HCT116 (cell line): ENCODE results near the gene C11orf42. TPM values are rescaled to one million over a fixed set of nuclear protein-coding genes. Genes with fewer than 3 reads are reported as not detected.

ENCODE experiments used
- ATAC-seq: fragments of 200-7000 bp; cut with Tn5 transposase; 2 replicates; pipeline ENCODE4 v1.9.1; 2020; ENCODE audit warnings: mild to moderate bottlenecking, moderate library complexity
- BruUV-seq: library from RNA; stranded (reverse); fragments of 400-500 nt; replicated peaks from 2 replicates; lab custom pipeline; 2021; lab: Mats Ljungman, UMichigan
- CTCF ChIA-PET: fragments of 300-600 bp; sonication (Branson Sonifier 250); formaldehyde crosslinking; loops from one replicate; lab custom pipeline; 2021; ENCODE audit warnings: antibody characterized with exemption; lab: Charles Lee
- POLR2A ChIA-PET: fragments of 300-600, 350-600 bp; sonication (Branson Sonifier 250); formaldehyde crosslinking; loops from one replicate; lab custom pipeline; 2021; ENCODE audit warnings: antibody characterized with exemption; lab: Charles Lee
- RAD21 ChIA-PET, 2 experiments: fragments of 300-600 bp; sonication (Branson Sonifier 250); formaldehyde crosslinking; loops; one replicate each; lab custom pipeline; 2023; ENCODE audit warnings: low total read pairs in 2 of 2; ENCODE audit not compliant: uncharacterized antibody in 2 of 2, unreplicated experiment in 2 of 2, low non-redundant PET in 1 of 2; lab: Charles Lee
- DNase-seq: peaks from one replicate; pipeline ENCODE4 v3.0.0-alpha.2; 2010; ENCODE audit warnings: low read depth, low spot score
- H2AFZ ChIP-seq: fragments of 200-600 bp; shearing (Covaris generic), sonication (generic); 2 replicates; pipeline ENCODE4 v1.6.1; 2017; ENCODE audit warnings: low read depth, mixed run types, mixed read lengths, antibody characterized with exemption, low read length; ENCODE audit not compliant: poor library complexity, severe bottlenecking
- H3K27ac ChIP-seq: 2 replicates; pipeline ENCODE4 v1.5.1; 2012; ENCODE audit warnings: low read depth, low read length
- H3K27me3 ChIP-seq: fragments of 200-600 bp; sonication (generic); 2 replicates; pipeline ENCODE4 v1.6.1; 2016; ENCODE audit warnings: mixed run types, low read length, mixed read lengths; ENCODE audit not compliant: insufficient read depth
- H3K36me3 ChIP-seq, 2 experiments: fragments of 200-500 bp in 1 of 2; fragments of 200-600 bp in 1 of 2; sonication (Bioruptor generic) in 1 of 2; sonication (generic) in 1 of 2; 2 replicates each; pipeline versions ENCODE4 v1.5.1 to v1.6.1; 2014 to 2016; ENCODE audit warnings: low read length in 2 of 2, inconsistent platforms in 1 of 2, mixed read lengths in 1 of 2, mixed run types in 1 of 2; ENCODE audit not compliant: insufficient read depth in 2 of 2, control insufficient read depth in 1 of 2
- H3K4me1 ChIP-seq, 2 experiments: fragments of 200-600 bp in 1 of 2; sonication (generic) in 1 of 2; 2 replicates each; pipeline versions ENCODE4 v1.5.1 to v1.6.1; 2012 to 2017; ENCODE audit warnings: low read length in 2 of 2, inconsistent platforms in 1 of 2, mild to moderate bottlenecking in 1 of 2, mixed read lengths in 1 of 2, mixed run types in 1 of 2, moderate library complexity in 1 of 2; ENCODE audit not compliant: insufficient read depth in 2 of 2, control insufficient read depth in 1 of 2
- H3K4me2 ChIP-seq: fragments of 200-600 bp; sonication (generic); 2 replicates; pipeline ENCODE4 v1.6.1; 2017; ENCODE audit warnings: mixed run types, low read length, mixed read lengths
- H3K4me3 ChIP-seq, 2 experiments: fragments of 200-600 bp in 1 of 2; sonication (generic) in 1 of 2; replicated peaks in 1 of 2; 2 replicates each; pipeline ENCODE4 v1.5.1; 2011 to 2016; ENCODE audit warnings: low read length in 2 of 2, control low read depth in 1 of 2, low read depth in 1 of 2, mild to moderate bottlenecking in 1 of 2, mixed read lengths in 1 of 2, mixed run types in 1 of 2
- H3K79me2 ChIP-seq: fragments of 200-600 bp; sonication (generic); 2 replicates; pipeline ENCODE4 v1.6.1; 2017; ENCODE audit warnings: mild to moderate bottlenecking, mixed run types, low read length, moderate library complexity, mixed read lengths; ENCODE audit not compliant: insufficient read depth
- H3K9ac ChIP-seq: fragments of 200-600 bp; sonication (generic); 2 replicates; pipeline ENCODE4 v1.6.1; 2016; ENCODE audit warnings: low read length, mixed read lengths
- H3K9me2 ChIP-seq: fragments of 200-600 bp; sonication (generic), shearing (Covaris generic); 2 replicates; pipeline ENCODE4 v1.6.1; 2017; ENCODE audit warnings: mixed run types, mild to moderate bottlenecking, moderate library complexity; ENCODE audit not compliant: insufficient read depth
- H3K9me3 ChIP-seq, 2 experiments: fragments of 200-500 bp in 1 of 2; fragments of 200-600 bp in 1 of 2; sonication (Bioruptor generic) in 1 of 2; sonication (generic) in 1 of 2; 2 replicates each; pipeline ENCODE4 v1.6.1; 2014 to 2017; ENCODE audit warnings: low read length in 2 of 2, mixed read lengths in 2 of 2, inconsistent platforms in 1 of 2, low read depth in 1 of 2, mild to moderate bottlenecking in 1 of 2, mixed run types in 1 of 2, moderate library complexity in 1 of 2; ENCODE audit not compliant: control insufficient read depth in 1 of 2, insufficient read depth in 1 of 2
- H4K20me1 ChIP-seq: fragments of 200-600 bp; sonication (generic), shearing (Covaris generic); 2 replicates; pipeline ENCODE4 v1.6.1; 2017; ENCODE audit warnings: mixed run types, mild to moderate bottlenecking, moderate library complexity; ENCODE audit not compliant: insufficient read depth
- ATF3 ChIP-seq: IDR thresholded peaks from 2 replicates; pipeline ENCODE4 v1.6.1; 2012
- CTCF ChIP-seq, 3 experiments: fragments of 200-600 bp in 1 of 3; sonication (generic) in 1 of 3; IDR thresholded peaks in 2 of 3; conservative IDR thresholded peaks in 1 of 3; 2 replicates each; pipeline ENCODE4 v1.5.1; 2012 to 2017; ENCODE audit warnings: low read depth in 2 of 3, low read length in 2 of 3, antibody characterized with exemption in 1 of 3, borderline replicate concordance in 1 of 3, control low read depth in 1 of 3, mild to moderate bottlenecking in 1 of 3, mixed read lengths in 1 of 3, mixed run types in 1 of 3, moderate library complexity in 1 of 3; ENCODE audit not compliant: insufficient read depth in 1 of 3
- EGR1 ChIP-seq: IDR thresholded peaks from 2 replicates; pipeline ENCODE4 v1.6.1; 2012; ENCODE audit warnings: low read depth
- ELF1 ChIP-seq: IDR thresholded peaks from 2 replicates; pipeline ENCODE4 v1.6.1; 2012; ENCODE audit warnings: low read depth, borderline replicate concordance
- EZH2 ChIP-seq: fragments of 200-600 bp; sonication (generic); IDR thresholded peaks from 2 replicates; pipeline ENCODE4 v1.6.1; 2017; ENCODE audit warnings: antibody characterized with exemption, mixed run types
- EZH2phosphoT487 ChIP-seq: fragments of 200-600 bp; IDR thresholded peaks from 2 replicates; pipeline ENCODE4 v1.6.1; 2018; ENCODE audit warnings: antibody characterized with exemption, borderline replicate concordance
- FOSL1 ChIP-seq: IDR thresholded peaks from 2 replicates; pipeline ENCODE4 v1.6.1; 2012; ENCODE audit warnings: low read depth
- POLR2AphosphoS5 ChIP-seq: IDR thresholded peaks from 2 replicates; pipeline ENCODE4 v1.6.1; 2011; ENCODE audit warnings: mild to moderate bottlenecking, low read depth, low read length, moderate library complexity
- REST ChIP-seq: IDR thresholded peaks from 2 replicates; pipeline ENCODE4 v1.6.1; 2012; ENCODE audit warnings: low read depth
- SIN3A ChIP-seq: IDR thresholded peaks from 2 replicates; pipeline ENCODE4 v1.6.1; 2012; ENCODE audit warnings: low read depth
- SP1 ChIP-seq: IDR thresholded peaks from 2 replicates; pipeline ENCODE4 v1.6.1; 2012; ENCODE audit warnings: low read depth
- SRF ChIP-seq: IDR thresholded peaks from 2 replicates; pipeline ENCODE4 v1.6.1; 2012; ENCODE audit warnings: low read depth
- TCF7L2 ChIP-seq: IDR thresholded peaks from 2 replicates; pipeline ENCODE4 v1.7.0; 2011; ENCODE audit warnings: borderline replicate concordance, inconsistent platforms; ENCODE audit not compliant: insufficient read depth, insufficient read length; ENCODE audit errors: extremely low read depth
- YY1 ChIP-seq: IDR thresholded peaks from 2 replicates; pipeline ENCODE4 v1.6.1; 2011; ENCODE audit warnings: low read length, low read depth, moderate library complexity, mild to moderate bottlenecking; ENCODE audit not compliant: insufficient replicate concordance; ENCODE audit errors: extremely low read depth
- ZNF274 ChIP-seq: fragments of 200-500 bp; sonication (Bioruptor generic); IDR thresholded peaks from 2 replicates; pipeline ENCODE4 v1.6.1; 2014; ENCODE audit warnings: mild to moderate bottlenecking, low read depth, low read length, inconsistent platforms
- intact Hi-C: fragments of 100-400 bp; cut with micrococcal nuclease; formaldehyde crosslinking; loops from 2 replicates; pipeline ENCODE4 v1.10.0; 2022
- total RNA-seq: library from RNA; stranded (reverse); gene quantifications from one replicate; pipeline ENCODE4 v1.2.1, GENCODE V29; 2021; ENCODE audit not compliant: unreplicated experiment

C11orf42 gene
- total RNA-seq, 1 experiment from 2014 or later, result not detected

- CTCF ChIA-PET, result no interaction called here
- ATAC-seq, result no peak
- POLR2A ChIA-PET, result no interaction called here
- Histone ChIP-seq H4K20me1 (no peaks in the 10 kb centered on the region), H3K27ac (no peak overlapping the region), H3K4me2 (no peak overlapping the region), H3K27me3 (no peaks in the 10 kb centered on the region), H2AFZ (no peak overlapping the region), H3K79me2 (peaks cover 90% of the 10 kb centered on the region), H3K36me3 (no peaks in the 10 kb centered on the region), H3K9ac (no peak overlapping the region), H3K9me2 (peaks cover 6% of the 10 kb centered on the region; the same call in 1 of the 2 replicates), H3K9me3 (no peaks in the 10 kb centered on the region), H3K4me3 (no peak overlapping the region), H3K4me1 (peaks cover 0 to 11% of the 10 kb centered on the region in 2 experiments; a peak in 2 of 4 replicates)
- RAD21 ChIA-PET, result no interaction called here
- no TSS peak for BruUV-seq
- intact Hi-C loops, result no loop called here
- DNase-seq, result no peak
- no peak for TF ChIP-seq ATF3
- no peak for TF ChIP-seq YY1
- no peak for TF ChIP-seq SP1
- no peak for TF ChIP-seq ELF1
- no peak for TF ChIP-seq FOSL1
- TF ChIP-seq CTCF (IDR thresholded peaks at IDR 0.05 in 2 of 3, conservative IDR thresholded peaks at IDR 0.05 in 1 of 3; ENCODE audit: borderline replicate concordance in 1 of 3, insufficient read depth in 1 of 3, low read depth in 2 of 3, low read length in 2 of 3), result no peak
- TF ChIP-seq SIN3A, result no peak
- no peak for TF ChIP-seq POLR2AphosphoS5
Measured at GRCh38 chr11:6229911-6230310, 24.6 kb downstream of the C11orf42 start.

GRCh38 chr11:6232899-6233298 is 27.5 kb downstream of the C11orf42 start:
- H3K27me3 ChIP-seq, result no peaks in the 10 kb centered on the region
- ChIA-PET RAD21 (no interaction called here), CTCF (no interaction called here), POLR2A (no interaction called here)
- H3K4me3 ChIP-seq, result 0 out of 4 replicates have a peak overlapping the region, but pooled peaks of 1 of the 2 experiments have one; percentile 97
- H4K20me1 ChIP-seq, result no peaks in the 10 kb centered on the region
- DNase-seq, result no peak
- H3K9ac ChIP-seq, result no peak overlapping the region
- H3K9me3 ChIP-seq, result no peaks in the 10 kb centered on the region
- H3K4me1 ChIP-seq, result peaks cover 0 to 16% of the 10 kb centered on the region in 2 experiments; a peak in 2 of 4 replicates
- no peaks in the 10 kb centered on the region for H3K36me3 ChIP-seq
- BruUV-seq, result no TSS peak
- ATAC-seq, result no peak
- H3K9me2 ChIP-seq, result peaks cover 6% of the 10 kb centered on the region; the same call in 1 of the 2 replicates
- H3K27ac ChIP-seq, result no peak overlapping the region
- intact Hi-C loops, result no loop called here
- H2AFZ ChIP-seq, result no peak overlapping the region
- peaks cover 60% of the 10 kb centered on the region for H3K79me2 ChIP-seq
- H3K4me2 ChIP-seq, result peak overlapping the region; percentile 83
- TF ChIP-seq REST, result no peak
- no peak for TF ChIP-seq SRF
- no peak for TF ChIP-seq TCF7L2
- no peak for TF ChIP-seq EGR1
- no peak for TF ChIP-seq POLR2AphosphoS5
- TF ChIP-seq ZNF274, result no peak
- no peak for TF ChIP-seq EZH2phosphoT487
- TF ChIP-seq FOSL1, result no peak
- no peak for TF ChIP-seq EZH2
